ENCODE data around the gene HLA-DPB1.

DNA sequence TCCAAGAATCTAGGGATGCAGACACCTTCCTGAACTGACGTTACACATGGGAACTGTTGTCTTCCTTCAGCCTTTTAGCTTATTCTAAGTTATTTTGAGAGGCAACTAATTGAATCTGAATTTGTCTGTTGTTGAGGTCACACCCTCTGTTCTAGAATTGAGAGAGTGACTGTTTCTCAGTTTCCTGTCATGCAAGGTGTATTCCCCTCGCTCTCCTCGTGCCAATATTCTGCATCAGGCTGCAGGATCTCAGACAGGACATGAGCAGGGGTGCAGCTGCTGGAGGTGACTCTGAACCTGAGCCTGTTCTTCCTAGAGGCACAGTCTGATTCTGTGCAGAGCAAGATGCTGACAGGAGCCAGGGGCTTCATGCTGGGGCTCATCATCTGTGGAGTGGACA, 52.5 kb downstream of the HLA-DPB1 start:
- TF ChIP-seq EZH2 (IDR thresholded peaks at IDR 0.05) (no peak), POLR2AphosphoS5 (IDR thresholded peaks at IDR 0.05; ENCODE audit: borderline replicate concordance, low read depth, low read length) (no peak)

Data from SK-N-MC (cell line).